HEK293 (cell line): Measurements from ENCODE around the gene LUZP2.

Experiments used
- CTCF ChIA-PET: fragments of 350-600 bp; formaldehyde crosslinking; extraction: SDS; loops from one replicate; lab custom pipeline; 2021; ENCODE audit warnings: antibody characterized with exemption; lab: Yijun Ruan, JAX
- POLR2A ChIA-PET: fragments of 300-600 bp; formaldehyde crosslinking; extraction: SDS; loops from one replicate; lab custom pipeline; 2020; ENCODE audit warnings: antibody characterized with exemption, inconsistent platforms; lab: Yijun Ruan, JAX
- H3K27ac ChIP-seq: fragments of 200-500 bp; sonication (Bioruptor generic); 2 replicates; pipeline ENCODE4 v1.5.1; 2014; ENCODE audit warnings: low read depth, low read length, control low read depth, inconsistent platforms; ENCODE audit errors: extremely low read depth
- H3K36me3 ChIP-seq, 2 experiments: fragments of 200-500 bp in 1 of 2; sonication (Bioruptor generic) in 1 of 2; 1 replicate in 1 of 2; 2 replicates in 1 of 2; pipeline ENCODE4 v1.5.1; 2014 to 2017; ENCODE audit warnings: inconsistent platforms in 2 of 2, low read length in 2 of 2; ENCODE audit not compliant: control insufficient read depth in 2 of 2, insufficient read depth in 1 of 2
- H3K4me1 ChIP-seq: fragments of 200-500 bp; sonication (Bioruptor generic); 2 replicates; pipeline ENCODE4 v1.5.1; 2014; ENCODE audit warnings: mild to moderate bottlenecking, low read length, inconsistent platforms; ENCODE audit not compliant: control insufficient read depth, insufficient read depth
- H3K4me3 ChIP-seq: 2 replicates; pipeline ENCODE4 v1.5.1; 2011; ENCODE audit warnings: low read depth, mild to moderate bottlenecking, control low read depth, low read length, moderate library complexity
- H3K9me3 ChIP-seq: fragments of 200-500 bp; sonication (Bioruptor generic); 2 replicates; pipeline ENCODE4 v1.5.1; 2014; ENCODE audit warnings: low read depth, low read length, inconsistent platforms; ENCODE audit not compliant: control insufficient read depth, insufficient read depth
- AEBP2 ChIP-seq: fragments of 450-650 bp; formaldehyde crosslinking; IDR thresholded peaks from 2 replicates; pipeline ENCODE4 v1.5.1; 2016; ENCODE audit warnings: missing biosample characterization, missing genetic modification characterization, borderline replicate concordance
- BCL11A ChIP-seq: fragments of 450-650 bp; formaldehyde crosslinking; IDR thresholded peaks from 2 replicates; pipeline ENCODE4 v1.5.1; 2016; ENCODE audit warnings: low read depth, missing biosample characterization, missing genetic modification characterization
- GLIS1 ChIP-seq: fragments of 450-650 bp; formaldehyde crosslinking; IDR thresholded peaks from 2 replicates; pipeline ENCODE4 v1.5.1; 2016; ENCODE audit warnings: missing biosample characterization, missing genetic modification characterization
- MYNN ChIP-seq: fragments of 450-650 bp; formaldehyde crosslinking; IDR thresholded peaks from 2 replicates; pipeline ENCODE4 v1.5.1; 2016; ENCODE audit warnings: missing biosample characterization, missing genetic modification characterization, borderline replicate concordance
- MZF1 ChIP-seq: fragments of 450-650 bp; formaldehyde crosslinking; IDR thresholded peaks from 2 replicates; pipeline ENCODE4 v1.5.1; 2017; ENCODE audit warnings: missing biosample characterization, missing genetic modification characterization, borderline replicate concordance
- OSR2 ChIP-seq: fragments of 450-650 bp; formaldehyde crosslinking; IDR thresholded peaks from 2 replicates; pipeline ENCODE4 v1.5.1; 2016; ENCODE audit warnings: missing biosample characterization, missing genetic modification characterization
- OVOL3 ChIP-seq: fragments of 450-650 bp; formaldehyde crosslinking; IDR thresholded peaks from 2 replicates; pipeline ENCODE4 v1.5.1; 2016; ENCODE audit warnings: missing biosample characterization, missing genetic modification characterization
- PRDM1 ChIP-seq: fragments of 450-650 bp; formaldehyde crosslinking; IDR thresholded peaks from 2 replicates; pipeline ENCODE4; 2016; ENCODE audit warnings: missing biosample characterization, missing genetic modification characterization
- ZBTB20 ChIP-seq: fragments of 450-650 bp; formaldehyde crosslinking; IDR thresholded peaks from 2 replicates; pipeline ENCODE4 v1.5.1; 2016; ENCODE audit warnings: missing biosample characterization, missing genetic modification characterization
- ZEB2 ChIP-seq: fragments of 450-650 bp; formaldehyde crosslinking; IDR thresholded peaks from 2 replicates; pipeline ENCODE4 v1.5.1; 2016; ENCODE audit warnings: missing biosample characterization, missing genetic modification characterization
- ZFHX2 ChIP-seq: fragments of 450-650 bp; formaldehyde crosslinking; conservative IDR thresholded peaks from 2 replicates; pipeline ENCODE4 v1.5.1; 2016; ENCODE audit warnings: missing biosample characterization, missing genetic modification characterization
- ZNF132 ChIP-seq: fragments of 450-650 bp; formaldehyde crosslinking; IDR thresholded peaks from 2 replicates; pipeline ENCODE4 v1.5.1; 2017; ENCODE audit warnings: missing biosample characterization, missing genetic modification characterization, borderline replicate concordance
- ZNF157 ChIP-seq: fragments of 450-650 bp; formaldehyde crosslinking; IDR thresholded peaks from 2 replicates; pipeline ENCODE4 v1.5.1; 2016; ENCODE audit warnings: missing biosample characterization, missing genetic modification characterization
- ZNF19 ChIP-seq: fragments of 450-650 bp; formaldehyde crosslinking; IDR thresholded peaks from 2 replicates; pipeline ENCODE4; 2016; ENCODE audit warnings: missing biosample characterization, missing genetic modification characterization, low read depth
- ZNF211 ChIP-seq: fragments of 450-650 bp; formaldehyde crosslinking; IDR thresholded peaks from 2 replicates; pipeline ENCODE4 v1.5.1; 2016; ENCODE audit warnings: low read depth, missing biosample characterization, missing genetic modification characterization
- ZNF221 ChIP-seq: fragments of 450-650 bp; formaldehyde crosslinking; IDR thresholded peaks from 2 replicates; pipeline ENCODE4 v1.5.1; 2017; ENCODE audit warnings: missing biosample characterization, missing genetic modification characterization, borderline replicate concordance
- ZNF280C ChIP-seq: fragments of 450-650 bp; formaldehyde crosslinking; IDR thresholded peaks from 2 replicates; pipeline ENCODE4 v1.5.1; 2016; ENCODE audit warnings: missing biosample characterization, missing genetic modification characterization
- ZNF302 ChIP-seq: fragments of 450-650 bp; formaldehyde crosslinking; IDR thresholded peaks from 2 replicates; pipeline ENCODE4 v1.5.1; 2016; ENCODE audit warnings: missing biosample characterization, missing genetic modification characterization, low read depth
- ZNF404 ChIP-seq: fragments of 450-650 bp; formaldehyde crosslinking; IDR thresholded peaks from 2 replicates; pipeline ENCODE4 v1.5.1; 2017; ENCODE audit warnings: missing biosample characterization, missing genetic modification characterization
- ZNF473 ChIP-seq: fragments of 450-650 bp; formaldehyde crosslinking; IDR thresholded peaks from 2 replicates; pipeline ENCODE4 v1.5.1; 2017; ENCODE audit warnings: missing biosample characterization, missing genetic modification characterization
- ZNF510 ChIP-seq: fragments of 450-650 bp; formaldehyde crosslinking; IDR thresholded peaks from 2 replicates; pipeline ENCODE4 v1.5.1; 2018; ENCODE audit warnings: mild to moderate bottlenecking, missing genetic modification characterization, missing biosample characterization; ENCODE audit not compliant: insufficient replicate concordance
- ZNF513 ChIP-seq: fragments of 450-650 bp; IDR thresholded peaks from 2 replicates; pipeline ENCODE4 v1.5.1; 2018; ENCODE audit warnings: missing biosample characterization, missing genetic modification characterization
- ZNF624 ChIP-seq: fragments of 450-650 bp; formaldehyde crosslinking; IDR thresholded peaks from 2 replicates; pipeline ENCODE4 v1.5.1; 2017; ENCODE audit warnings: missing biosample characterization, missing genetic modification characterization
- ZNF639 ChIP-seq: fragments of 450-650 bp; formaldehyde crosslinking; IDR thresholded peaks from 2 replicates; pipeline ENCODE4 v1.5.1; 2016; ENCODE audit warnings: missing biosample characterization, missing genetic modification characterization
- ZNF677 ChIP-seq: fragments of 450-650 bp; IDR thresholded peaks from 2 replicates; pipeline ENCODE4 v1.5.0; 2018; ENCODE audit warnings: missing biosample characterization, mild to moderate bottlenecking, missing genetic modification characterization, moderate library complexity
- ZNF830 ChIP-seq: fragments of 450-650 bp; IDR thresholded peaks from 2 replicates; pipeline ENCODE4 v1.5.0; 2018; ENCODE audit warnings: missing biosample characterization, missing genetic modification characterization, low read depth, mild to moderate bottlenecking, moderate library complexity
- ZSCAN16 ChIP-seq: fragments of 450-650 bp; formaldehyde crosslinking; IDR thresholded peaks from 2 replicates; pipeline ENCODE4 v1.5.1; 2016; ENCODE audit warnings: missing biosample characterization, missing genetic modification characterization
- ZSCAN23 ChIP-seq: fragments of 450-650 bp; formaldehyde crosslinking; IDR thresholded peaks from 2 replicates; pipeline ENCODE4 v1.5.1; 2016; ENCODE audit warnings: missing biosample characterization, missing genetic modification characterization
- ZSCAN30 ChIP-seq: fragments of 450-650 bp; IDR thresholded peaks from 2 replicates; pipeline ENCODE4 v1.5.1; 2018; ENCODE audit warnings: missing biosample characterization, mild to moderate bottlenecking, missing genetic modification characterization, moderate library complexity
- TF ChIP-seq, protein P1 (sequence below): fragments of 450-650 bp; formaldehyde crosslinking; IDR thresholded peaks from 2 replicates; pipeline ENCODE4 v1.5.1; 2016; ENCODE audit warnings: missing biosample characterization, missing genetic modification characterization

Gene LUZP2

DNA sequence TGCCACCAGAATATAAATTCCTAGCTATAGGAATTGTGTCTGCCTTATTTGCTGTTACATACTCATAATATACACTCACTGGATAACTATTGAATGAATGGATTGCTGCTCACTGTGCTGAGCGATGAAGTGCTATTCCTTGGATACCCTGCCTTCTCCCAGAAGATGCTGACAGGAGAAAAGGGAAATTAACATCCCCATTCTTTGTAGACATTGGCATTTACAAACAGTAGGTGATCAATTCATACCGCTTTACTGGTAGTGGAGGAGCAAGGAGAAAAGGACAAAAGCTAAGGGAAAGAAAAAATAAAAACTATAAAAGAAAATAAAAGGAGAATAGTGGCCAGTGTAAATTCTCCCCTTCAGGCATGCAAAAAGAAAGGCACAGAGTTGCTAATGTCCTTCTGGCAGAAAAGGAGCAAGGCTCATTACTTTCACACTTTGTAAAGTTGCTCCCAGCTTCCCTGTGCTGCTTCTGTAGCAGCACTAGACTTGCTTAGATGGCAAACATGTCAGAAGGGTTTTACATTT, 183.0 kb downstream of the LUZP2 start:
- H3K9me3 ChIP-seq: no peaks in the 10 kb centered on the region
- no peaks in the 10 kb centered on the region for H3K4me1 ChIP-seq
- TF ChIP-seq ZNF211: no peak
- no peak for TF ChIP-seq OSR2
- no peak for TF ChIP-seq GLIS1
- no peak for TF ChIP-seq AEBP2 (tag by site-specific recombination)
- TF ChIP-seq ZNF157: no peak
- no peak for TF ChIP-seq ZSCAN30 (tag by site-specific recombination)
- no peak for TF ChIP-seq ZNF473
- TF ChIP-seq MZF1 (tag by site-specific recombination): no peak
- no peak for TF ChIP-seq ZNF280C (tag by site-specific recombination)
- TF ChIP-seq ZNF830: no peak
- no peak for TF ChIP-seq ZNF513 (tag by site-specific recombination)
- TF ChIP-seq ZSCAN23 (tag by site-specific recombination): no peak
- TF ChIP-seq, all 188 proteins: peak for 0
- POLR2A ChIA-PET: no interaction called here
- CTCF ChIA-PET: no interaction called here
- H3K4me3 ChIP-seq: no peak overlapping the region
- H3K27ac ChIP-seq: no peak overlapping the region
- H3K36me3 ChIP-seq: no peaks in the 10 kb centered on the region

DNA sequence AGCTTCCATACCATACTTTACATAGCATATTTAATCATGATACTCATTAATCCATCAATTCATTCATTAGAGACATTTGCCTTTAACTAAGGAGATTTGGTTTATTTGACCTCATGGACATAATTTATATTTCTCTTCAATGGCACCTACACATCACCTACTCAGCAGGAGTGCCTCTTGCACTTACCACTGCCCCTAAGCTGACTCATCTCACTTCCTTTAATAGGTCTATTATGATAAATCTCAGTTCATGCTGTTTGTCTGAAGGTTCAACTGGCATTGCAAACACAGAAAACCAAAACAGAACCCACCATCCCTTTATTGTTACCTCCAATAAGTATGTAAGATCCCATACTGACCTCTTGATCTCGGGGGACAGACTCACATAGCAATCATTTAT, 186.7 kb downstream of the LUZP2 start:
- no peak overlapping the region for H3K4me3 ChIP-seq
- ChIA-PET POLR2A (no interaction called here), CTCF (interaction anchor here (0.6 kb wide), 1 partner anchor 12 kb away, joined by 5 read pairs; no protein-coding TSS in a partner anchor)
- TF ChIP-seq ZSCAN16 (tag by site-specific recombination): no peak
- TF ChIP-seq ZNF677 (tag by site-specific recombination): no peak
- no peak for TF ChIP-seq ZNF404 (tag by site-specific recombination)
- no peak for TF ChIP-seq ZFHX2 (tag by site-specific recombination)
- no peak for TF ChIP-seq ZNF624 (tag by site-specific recombination)
- no peak for TF ChIP-seq ZNF19 (tag by site-specific recombination)
- no peak for TF ChIP-seq ZNF132
- TF ChIP-seq MYNN (tag by site-specific recombination): no peak
- no peak for TF ChIP-seq ZBTB20 (tag by site-specific recombination)
- TF ChIP-seq, protein P1, sequence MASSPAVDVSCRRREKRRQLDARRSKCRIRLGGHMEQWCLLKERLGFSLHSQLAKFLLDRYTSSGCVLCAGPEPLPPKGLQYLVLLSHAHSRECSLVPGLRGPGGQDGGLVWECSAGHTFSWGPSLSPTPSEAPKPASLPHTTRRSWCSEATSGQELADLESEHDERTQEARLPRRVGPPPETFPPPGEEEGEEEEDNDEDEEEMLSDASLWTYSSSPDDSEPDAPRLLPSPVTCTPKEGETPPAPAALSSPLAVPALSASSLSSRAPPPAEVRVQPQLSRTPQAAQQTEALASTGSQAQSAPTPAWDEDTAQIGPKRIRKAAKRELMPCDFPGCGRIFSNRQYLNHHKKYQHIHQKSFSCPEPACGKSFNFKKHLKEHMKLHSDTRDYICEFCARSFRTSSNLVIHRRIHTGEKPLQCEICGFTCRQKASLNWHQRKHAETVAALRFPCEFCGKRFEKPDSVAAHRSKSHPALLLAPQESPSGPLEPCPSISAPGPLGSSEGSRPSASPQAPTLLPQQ (tag by site-specific recombination): no peak
- TF ChIP-seq ZNF302: no peak
- TF ChIP-seq ZNF221: no peak
- no peak for TF ChIP-seq PRDM1 (tag by site-specific recombination)
- TF ChIP-seq ZNF639 (tag by site-specific recombination): no peak
- TF ChIP-seq ZEB2 (tag by site-specific recombination): no peak
- TF ChIP-seq BCL11A (tag by site-specific recombination): no peak
- TF ChIP-seq OVOL3 (tag by site-specific recombination): no peak
- no peak for TF ChIP-seq ZNF510 (tag by site-specific recombination)
- H3K36me3 ChIP-seq: no peaks in the 10 kb centered on the region
- no peaks in the 10 kb centered on the region for H3K9me3 ChIP-seq
- H3K27ac ChIP-seq: no peak overlapping the region
- no peaks in the 10 kb centered on the region for H3K4me1 ChIP-seq
